GM18867 (cell line): ENCODE measurements around the gene DOK7.
"Not testable (repeated sequence)": the region's sequence is repeated elsewhere in the genome, so short reads cannot be mapped to it uniquely, and the experiment has no call there.

Source experiments
- ATAC-seq: cut with Tn5 transposase; IDR thresholded peaks from one replicate; pipeline ENCODE4 v1.9.1; 2021; ENCODE audit warnings: mild to moderate bottlenecking, moderate library complexity; ENCODE audit not compliant: unreplicated experiment

The DOK7 gene

GRCh38 chr4:3500111-3500510 lies 37.0 kb downstream of the DOK7 start:
- no peak for ATAC-seq

DNA sequence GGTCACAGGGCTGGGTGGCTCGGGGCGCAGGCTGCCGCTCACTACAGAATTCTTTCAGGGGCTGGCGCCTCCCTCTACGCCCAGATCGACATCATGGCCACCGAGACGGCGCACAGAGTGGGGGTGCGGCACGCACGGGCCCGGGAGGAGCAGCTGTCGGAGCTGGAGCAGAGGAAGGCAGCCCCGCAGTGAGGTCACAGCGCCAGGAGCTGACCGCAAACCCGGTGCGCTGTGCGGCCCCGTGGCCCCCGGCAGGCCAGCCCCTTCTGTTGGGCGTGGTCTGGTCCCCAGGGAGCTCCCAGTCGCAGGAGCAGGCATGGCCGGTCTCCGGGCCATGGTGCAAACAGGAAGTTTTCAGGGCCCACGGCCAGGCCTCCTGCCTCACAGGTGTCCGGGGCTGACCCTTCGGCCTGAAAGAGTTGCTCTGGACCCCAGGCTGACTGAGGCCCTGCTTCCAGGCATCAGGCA lies 37.6 kb downstream of the DOK7 start:
- ATAC-seq, result no peak

GRCh38 chr4:3501126-3501824 lies 38.2 kb downstream of the DOK7 start:
- ATAC-seq, result no peak

DNA sequence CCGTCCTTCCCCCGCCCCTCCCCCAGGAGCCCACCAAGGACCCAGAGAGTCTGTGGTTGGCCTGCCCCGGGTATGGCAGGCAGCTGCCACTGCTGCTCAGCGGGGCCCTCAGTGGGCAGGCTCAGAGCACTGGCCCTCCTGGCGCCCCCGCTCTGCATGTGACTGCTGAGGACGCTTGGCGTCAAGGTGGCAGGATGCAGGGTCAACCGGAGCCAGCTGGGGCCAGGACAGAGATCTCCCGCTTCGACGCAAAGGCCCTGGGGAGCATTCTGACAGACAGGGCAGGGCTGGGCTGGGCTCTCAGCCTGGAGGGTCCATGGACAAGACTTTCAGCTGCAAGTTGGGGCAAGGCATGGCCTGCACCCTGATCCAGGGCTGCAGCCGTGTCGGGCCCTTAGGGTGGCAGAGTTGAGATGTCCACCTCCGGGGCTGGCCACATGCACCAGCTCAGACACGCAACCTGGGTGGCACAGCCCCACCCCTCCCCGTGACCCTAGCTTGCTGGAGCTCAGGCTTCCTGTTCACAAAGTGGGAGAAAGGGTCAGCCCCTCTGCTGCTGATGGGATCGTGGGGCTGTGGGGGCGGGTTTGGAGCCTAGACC lies 38.8 kb downstream of the DOK7 start:
- ATAC-seq, result no peak

- ATAC-seq, result no peak
Measured at GRCh38 chr4:3502941-3503936, 40.1 kb downstream of the DOK7 start.

- ATAC-seq, result no peak
Measured at GRCh38 chr4:3505231-3505630, 42.1 kb downstream of the DOK7 start.

DNA sequence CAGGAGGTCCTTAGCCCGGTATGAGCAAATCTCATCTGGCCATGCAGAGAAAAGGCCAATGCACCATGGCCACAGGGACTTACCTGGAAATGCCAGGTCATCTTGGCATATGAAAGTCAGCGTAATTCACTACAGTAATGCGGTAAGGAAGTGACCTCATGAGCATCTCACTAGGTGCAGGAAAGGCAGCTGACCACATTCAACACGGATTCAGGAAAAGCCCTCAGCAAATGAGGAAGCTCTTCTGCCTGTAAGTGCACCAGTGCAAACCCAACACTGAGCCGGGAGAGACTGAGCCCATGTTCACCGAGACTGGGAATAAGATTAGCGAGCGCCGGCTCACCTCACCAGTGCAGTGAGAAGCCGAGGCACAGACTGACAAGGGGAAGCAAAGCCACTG lies 45.4 kb downstream of the DOK7 start:
- ATAC-seq, result no peak

DNA sequence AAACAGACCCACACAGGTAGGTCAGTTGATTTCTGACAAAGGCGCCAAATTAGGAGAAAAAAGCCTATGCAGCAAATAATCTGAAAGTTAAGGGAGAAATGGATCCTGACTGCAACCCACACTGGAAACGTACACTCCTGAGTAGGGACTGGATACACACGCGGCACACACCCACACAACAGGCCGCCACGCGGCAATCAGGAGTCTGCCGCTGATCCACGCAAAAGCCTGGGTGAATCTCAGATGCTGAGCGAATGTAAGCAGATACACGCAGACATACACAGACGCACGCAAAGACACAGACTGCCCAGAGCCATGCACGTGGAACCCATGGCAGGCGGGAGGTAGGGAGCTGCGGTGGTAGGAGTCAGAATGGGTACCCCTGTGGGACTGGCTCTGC lies 47.4 kb downstream of the DOK7 start:
- no peak for ATAC-seq

- no peak for ATAC-seq
Measured at GRCh38 chr4:3511187-3511586, 48.1 kb downstream of the DOK7 start.

- ATAC-seq, result not testable (repeated sequence)
Measured at GRCh38 chr4:3511601-3512000, 48.5 kb downstream of the DOK7 start.

DNA sequence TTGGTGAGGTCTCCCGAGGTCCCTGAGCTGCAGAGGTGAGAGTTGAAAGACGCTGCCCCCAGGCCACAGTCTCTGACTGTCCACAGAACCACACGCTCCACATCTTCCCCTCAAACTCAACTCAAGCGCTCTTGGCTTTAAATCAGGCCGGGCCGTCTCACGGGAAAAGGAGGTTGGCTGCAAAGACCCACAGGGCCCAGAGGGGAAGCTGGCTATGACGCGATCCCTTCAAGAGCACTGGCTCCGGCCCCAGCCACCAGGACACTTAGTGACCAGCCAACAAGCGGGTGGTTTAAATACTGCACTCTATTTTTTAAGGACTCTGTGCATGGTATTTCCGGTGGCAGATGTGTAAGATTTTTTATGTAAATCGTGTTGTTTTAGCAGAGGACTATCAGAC lies 49.2 kb downstream of the DOK7 start:
- no peak for ATAC-seq

DNA sequence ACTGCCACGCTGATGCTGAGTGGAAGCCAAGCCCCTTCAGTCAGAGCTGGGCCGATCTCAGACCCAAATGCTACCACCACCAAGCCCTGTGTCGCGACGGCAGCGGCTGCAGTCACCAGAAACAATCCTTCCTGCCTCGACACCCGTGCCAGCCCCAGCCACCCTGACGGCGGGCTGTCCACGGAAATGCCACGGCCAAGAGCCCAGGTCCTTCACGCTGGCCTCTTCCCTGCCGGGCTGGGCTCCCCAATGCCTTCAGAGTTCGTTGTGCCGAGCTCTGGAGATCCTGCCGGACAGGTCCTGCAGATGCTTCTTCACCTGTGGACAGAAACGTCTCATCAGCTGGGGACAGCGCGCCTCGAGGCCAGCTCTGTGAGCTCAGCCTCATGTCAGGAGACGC lies 49.6 kb downstream of the DOK7 start:
- no peak for ATAC-seq

- no peak for ATAC-seq
Measured at GRCh38 chr4:3513807-3514206, 50.7 kb downstream of the DOK7 start.

GRCh38 chr4:3514221-3514780 lies 51.2 kb downstream of the DOK7 start:
- ATAC-seq, result no peak

DNA sequence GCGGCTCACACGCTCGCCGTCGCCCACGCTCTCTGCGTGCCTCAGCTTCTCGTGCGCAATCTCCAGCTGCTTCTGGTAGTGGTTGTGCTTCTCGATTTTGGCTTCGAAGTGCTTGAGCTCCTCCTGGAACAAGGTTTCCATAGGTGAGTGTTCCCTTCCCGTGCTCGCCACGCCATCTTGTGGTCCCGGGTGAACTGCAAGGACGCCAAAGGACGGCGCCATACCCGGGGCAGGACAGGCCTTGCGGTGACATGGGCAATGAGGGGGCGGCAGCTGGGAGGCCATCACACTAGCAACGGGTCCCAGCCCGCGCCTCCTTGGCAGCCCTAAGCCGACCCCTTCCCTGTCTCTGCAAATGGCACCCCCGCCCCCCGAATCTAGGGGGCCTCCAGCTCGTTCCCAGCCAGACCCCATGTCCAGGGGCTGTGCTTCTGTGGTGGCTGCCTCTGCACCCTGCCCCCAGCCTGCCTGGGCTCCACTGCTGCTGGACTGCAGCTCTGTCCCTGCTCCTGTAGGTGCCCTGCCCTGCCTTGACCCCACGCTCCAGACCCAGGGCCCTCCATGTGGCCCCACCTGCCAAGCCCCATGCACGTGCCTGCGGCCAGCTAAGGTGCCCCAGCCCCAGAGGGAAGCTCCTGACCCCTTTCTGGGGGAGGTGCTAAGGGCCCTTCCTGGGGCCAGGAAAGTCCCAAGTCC lies 51.8 kb downstream of the DOK7 start:
- ATAC-seq, result no peak

DNA sequence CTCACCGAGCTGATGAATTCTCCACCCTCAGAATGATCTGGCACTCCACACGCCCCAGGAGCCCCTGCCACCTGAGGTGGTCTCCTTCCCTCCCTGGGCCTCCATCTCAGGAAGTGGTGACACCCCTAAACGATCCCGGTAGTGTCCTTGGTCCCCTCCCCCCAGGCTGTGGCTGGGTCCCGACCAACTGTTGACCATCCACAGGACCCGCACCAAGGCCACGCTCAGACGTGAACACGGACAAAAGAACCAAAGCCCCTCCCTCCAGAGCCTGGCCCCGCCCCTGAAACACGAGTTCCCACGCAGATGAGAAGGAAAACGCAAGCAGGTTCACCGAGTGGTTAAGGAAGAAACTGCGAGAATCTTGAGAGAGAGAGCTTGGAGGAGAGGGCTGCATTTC lies 52.5 kb downstream of the DOK7 start:
- ATAC-seq, result no peak

GRCh38 chr4:3516061-3516835 lies 53.1 kb downstream of the DOK7 start:
- no peak for ATAC-seq

GRCh38 chr4:3516836-3517730 lies 54.0 kb downstream of the DOK7 start:
- no peak for ATAC-seq
